Measurements from ENCODE around the gene PREB.
"Not testable (repeated sequence)": the region's sequence is repeated elsewhere in the genome, so short reads cannot be mapped to it uniquely, and the experiment has no call there.

The PREB gene

GRCh38 chr2:27133905-27134780 lies at the start of gene PREB:
TSS of gene PREB (minus strand) at chr2:27134636. CDS start at chr2:27134421, 215 bp downstream.
- DNase-seq (ENCODE audit: low spot score) = peak; percentile 99

- DNase-seq (ENCODE audit: low spot score) = no peak
Observed at GRCh38 chr2:27184115-27184514, 49.7 kb upstream of the PREB start.

- DNase-seq (ENCODE audit: low spot score) = no peak
Observed at GRCh38 chr2:27182346-27182745, 47.9 kb upstream of the PREB start.

GRCh38 chr2:27179344-27180000 lies 45.0 kb upstream of the PREB start:
- DNase-seq (ENCODE audit: low spot score) = no peak

- no peak for DNase-seq (ENCODE audit: low spot score)
Observed at GRCh38 chr2:27178469-27178868, 44.0 kb upstream of the PREB start.

- no peak for DNase-seq (ENCODE audit: low spot score)
Observed at GRCh38 chr2:27177441-27178351, 43.3 kb upstream of the PREB start.

GRCh38 chr2:27175781-27176180 lies 41.3 kb upstream of the PREB start:
- DNase-seq (ENCODE audit: low spot score) = not testable (repeated sequence)

GRCh38 chr2:27175330-27175729 lies 40.9 kb upstream of the PREB start:
- DNase-seq (ENCODE audit: low spot score) = no peak

GRCh38 chr2:27174638-27175037 lies 40.2 kb upstream of the PREB start:
- no peak for DNase-seq (ENCODE audit: low spot score)

GRCh38 chr2:27171351-27171848 lies 37.0 kb upstream of the PREB start:
- no peak for DNase-seq (ENCODE audit: low spot score)

- no peak for DNase-seq (ENCODE audit: low spot score)
Observed at GRCh38 chr2:27170581-27171337, 36.3 kb upstream of the PREB start.

GRCh38 chr2:27164960-27165763 lies 30.7 kb upstream of the PREB start:
- no peak for DNase-seq (ENCODE audit: low spot score)

- no peak for DNase-seq (ENCODE audit: low spot score)
Observed at GRCh38 chr2:27162151-27163121, 28.0 kb upstream of the PREB start.

GRCh38 chr2:27160191-27160590 lies 25.8 kb upstream of the PREB start:
- DNase-seq (ENCODE audit: low spot score) = no peak

- no peak for DNase-seq (ENCODE audit: low spot score)
Observed at GRCh38 chr2:27159271-27159670, 24.8 kb upstream of the PREB start.

- no peak for DNase-seq (ENCODE audit: low spot score)
Observed at GRCh38 chr2:27158468-27158867, 24.0 kb upstream of the PREB start.

- no peak for DNase-seq (ENCODE audit: low spot score)
Observed at GRCh38 chr2:27155069-27155520, 20.7 kb upstream of the PREB start.

- DNase-seq (ENCODE audit: low spot score) = no peak
Observed at GRCh38 chr2:27154488-27154887, 20.1 kb upstream of the PREB start.

- DNase-seq (ENCODE audit: low spot score) = no peak
Observed at GRCh38 chr2:27152796-27153464, 18.5 kb upstream of the PREB start.

Measured in D341Med (cell line).